Measurements from ENCODE around the gene PIGX. TPM values are rescaled to one million over a fixed set of nuclear protein-coding genes. Genes with fewer than 3 reads are reported as not detected.
"Not testable (repeated sequence)": the region's sequence is repeated elsewhere in the genome, so short reads cannot be mapped to it uniquely, and the experiment has no call there.

PIGX gene
- polyA plus RNA-seq, 3 donors from 2014 or later, result 38.3 to 55.6 (median 42.6) TPM

- not testable (repeated sequence) for H3K27ac Mint-ChIP-seq, H3K4me3 Mint-ChIP-seq, DNase-seq, H3K9me3 Mint-ChIP-seq
- H3K36me3 Mint-ChIP-seq, result peaks cover 8 to 21% (median 19%) of the 10 kb centered on the region in 3 donors
- H3K4me1 Mint-ChIP-seq, result peaks cover 13% of the 10 kb centered on the region in 2 donors
- peaks cover 0 to 13% (median 8%) of the 10 kb centered on the region in 3 donors for H3K27me3 Mint-ChIP-seq (ENCODE audit: low read depth in 3 of 3)
Observed at GRCh38 chr3:196717162-196717561, 5.0 kb downstream of the PIGX start.

- Mint-ChIP-seq H3K4me1 (peaks cover 0 to 5% of the 10 kb centered on the region in 2 donors), H3K4me3 (no peak overlapping the region), H3K9me3 (no peaks in the 10 kb centered on the region), H3K36me3 (peaks cover 15 to 28% (median 26%) of the 10 kb centered on the region in 3 donors), H3K27me3 (ENCODE audit: low read depth in 3 of 3) (peaks cover 0 to 1% (median 0%) of the 10 kb centered on the region in 3 donors), H3K27ac (no peak overlapping the region)
- no peak for DNase-seq
Observed at GRCh38 chr3:196721097-196721496, 8.9 kb downstream of the PIGX start.

DNA sequence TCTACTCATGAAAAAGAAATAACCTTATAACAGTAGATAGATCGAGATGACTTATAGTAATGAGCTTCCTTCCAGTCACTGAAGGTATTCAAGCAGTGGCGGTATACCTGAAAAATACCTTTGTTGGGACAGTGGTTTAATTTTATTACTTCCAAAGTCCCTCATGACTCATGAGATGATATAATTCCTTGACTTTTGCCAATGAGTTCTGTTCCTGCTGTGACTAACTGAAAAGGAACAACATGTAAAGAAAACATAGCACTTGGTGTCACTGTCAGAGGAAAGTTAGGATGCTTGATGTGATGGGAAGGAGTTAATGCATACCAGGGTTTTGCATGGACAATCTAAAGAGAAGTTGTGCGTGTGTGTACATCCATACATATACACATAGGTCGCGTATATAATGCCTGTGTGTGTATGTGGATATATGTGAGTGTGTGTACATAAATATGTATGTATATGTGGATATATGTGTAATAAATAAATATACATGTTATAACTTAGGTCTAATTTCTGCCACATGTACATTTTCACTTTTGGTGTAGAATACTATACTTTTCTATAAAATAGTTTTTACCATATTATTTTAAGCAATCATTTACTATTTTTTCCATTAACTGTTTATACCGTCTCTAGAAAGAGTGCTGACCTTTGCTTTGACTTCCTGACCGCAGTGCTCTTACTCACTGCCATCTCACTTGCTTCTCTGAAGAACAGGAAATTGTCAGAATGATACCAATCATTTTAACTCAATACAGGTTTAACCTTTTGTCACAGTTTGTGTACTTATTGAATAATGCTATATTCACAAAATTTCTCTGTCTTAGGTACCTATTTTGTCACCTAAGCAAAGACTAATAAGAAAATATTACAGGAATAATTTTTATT is 14.9 kb downstream of the PIGX start:
- DNase-seq, result no peak
- H3K27ac Mint-ChIP-seq, result peak overlapping the region in 4 of 6 donors; percentile 30 to 52 (median 42)
- peaks cover 8 to 22% of the 10 kb centered on the region in 2 donors for H3K4me1 Mint-ChIP-seq

DNA sequence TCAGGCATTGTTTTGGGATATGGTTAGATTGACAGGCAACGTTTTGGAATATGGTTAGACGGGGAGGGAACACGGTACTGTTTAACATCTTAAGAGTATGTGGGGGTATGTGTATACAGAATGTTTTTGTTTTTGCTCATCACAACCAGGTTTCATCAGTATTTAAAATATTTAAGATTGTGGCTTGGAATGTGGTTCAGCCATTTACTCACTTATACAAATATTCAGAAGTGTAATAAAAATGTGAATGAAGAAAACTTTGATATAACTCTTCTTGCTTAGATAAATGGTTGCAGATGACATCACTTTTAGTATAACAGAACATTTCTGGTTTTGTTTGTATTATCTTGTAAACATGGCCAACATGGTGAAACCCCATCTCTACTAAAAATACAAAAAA is 23.6 kb downstream of the PIGX start:
- H3K27ac Mint-ChIP-seq, result no peak overlapping the region
- H3K4me3 Mint-ChIP-seq, result no peak overlapping the region
- no peak for DNase-seq
- H3K27me3 Mint-ChIP-seq (ENCODE audit: low read depth in 3 of 3), result peaks cover 2 to 8% (median 2%) of the 10 kb centered on the region in 3 donors
- no peaks in the 10 kb centered on the region for H3K9me3 Mint-ChIP-seq
- peaks cover 4 to 11% (median 9%) of the 10 kb centered on the region in 3 donors for H3K36me3 Mint-ChIP-seq
- H3K4me1 Mint-ChIP-seq, result peaks cover 11 to 13% of the 10 kb centered on the region in 2 donors

More for the DNA sequence above, 14.9 kb downstream of the PIGX start:
- Mint-ChIP-seq H3K27me3 (ENCODE audit: low read depth in 3 of 3) (peaks cover 0 to 2% (median 2%) of the 10 kb centered on the region in 3 donors), H3K36me3 (peaks cover 7 to 12% (median 11%) of the 10 kb centered on the region in 3 donors), H3K9me3 (no peaks in the 10 kb centered on the region), H3K4me3 (no peak overlapping the region)

- Mint-ChIP-seq H3K27ac (peak overlapping the region in 2 of 6 donors; percentile 4 to 65), H3K4me1 (peaks cover 22 to 24% of the 10 kb centered on the region in 2 donors), H3K4me3 (no peak overlapping the region), H3K9me3 (no peaks in the 10 kb centered on the region), H3K36me3 (peaks cover 4 to 11% (median 9%) of the 10 kb centered on the region in 3 donors), H3K27me3 (ENCODE audit: low read depth in 3 of 3) (peaks cover 2 to 10% (median 2%) of the 10 kb centered on the region in 3 donors)
- DNase-seq, result no peak
Observed at GRCh38 chr3:196736670-196737374, 24.6 kb downstream of the PIGX start.

DNA sequence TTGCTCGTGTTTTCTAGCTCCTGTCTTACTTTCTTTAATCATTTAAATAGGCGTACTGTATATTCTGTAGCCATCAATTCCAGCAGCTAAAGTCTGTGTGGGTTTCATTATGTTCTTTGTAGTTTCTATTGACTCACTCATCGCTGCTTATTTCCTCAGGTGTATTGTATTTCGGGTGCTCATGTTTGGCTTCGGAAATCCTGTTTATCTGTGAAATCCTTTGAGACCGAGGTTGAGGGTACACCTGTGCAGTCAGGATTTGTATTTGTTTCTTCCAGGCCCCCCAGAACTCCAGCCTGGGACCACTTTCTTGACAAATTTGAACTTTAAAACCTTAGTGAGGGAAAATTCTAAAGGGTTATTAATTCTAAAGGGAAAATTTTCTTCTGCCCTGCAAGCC is 25.5 kb downstream of the PIGX start:
- Mint-ChIP-seq H3K9me3 (no peaks in the 10 kb centered on the region), H3K4me1 (peaks cover 25% of the 10 kb centered on the region in 2 donors), H3K36me3 (peaks cover 4 to 11% (median 8%) of the 10 kb centered on the region in 3 donors), H3K4me3 (no peak overlapping the region), H3K27me3 (ENCODE audit: low read depth in 3 of 3) (peaks cover 2 to 10% (median 2%) of the 10 kb centered on the region in 3 donors), H3K27ac (no peak overlapping the region)
- no peak for DNase-seq

DNA sequence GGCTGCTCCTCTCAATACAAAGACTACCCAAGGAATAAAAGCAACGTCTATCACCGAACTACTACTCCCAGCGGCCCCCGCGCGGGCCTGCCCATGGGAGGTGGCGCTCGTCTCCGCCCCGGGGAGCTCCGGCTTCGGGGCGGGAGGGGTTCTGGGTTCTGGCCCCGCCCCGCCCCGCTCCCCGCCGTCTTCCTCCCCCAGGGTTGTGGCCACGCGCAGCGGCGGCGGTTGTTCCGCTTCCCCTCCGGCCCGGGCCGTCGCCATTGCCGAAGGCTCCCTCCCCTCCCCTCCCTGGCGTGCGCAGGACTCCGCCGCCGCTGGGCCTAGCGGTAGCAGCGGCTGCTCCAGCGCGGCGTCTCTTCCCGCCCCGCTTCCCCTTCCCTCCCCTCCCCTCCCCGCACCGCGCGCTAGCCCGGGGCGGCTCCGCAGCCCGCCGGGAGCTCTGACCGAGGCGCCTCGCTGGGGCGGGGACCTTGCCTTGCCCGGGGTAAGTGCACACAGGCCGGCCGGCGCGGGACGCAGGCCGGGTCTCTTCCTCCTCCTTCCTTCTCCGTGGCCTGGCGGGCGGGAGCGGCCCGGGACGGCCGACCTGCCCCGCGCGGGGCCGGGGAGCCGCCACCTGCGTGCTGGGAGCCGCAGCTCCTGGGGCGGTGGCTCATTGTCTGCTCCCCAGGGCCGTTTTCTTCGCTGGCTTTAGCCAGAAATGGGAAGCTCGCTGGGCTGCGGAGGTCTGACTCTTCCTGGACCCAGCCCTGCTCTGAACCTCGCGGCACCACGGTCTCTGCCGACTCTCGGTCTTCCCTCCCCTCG is 27.7 kb downstream of the PIGX start, which contains the start of gene PAK2:
TSS of gene PAK2 (plus strand) at position 187 of the 810 bp plus-strand sequence. CDS start 42,790 bp downstream, outside the sequence.
- H3K4me3 Mint-ChIP-seq, result peak within 1 kb of the TSS; percentile 98 to 100 (median 99)
- peaks cover 33 to 40% of the 10 kb centered on the region in 2 donors for H3K4me1 Mint-ChIP-seq
- no peaks in the 10 kb centered on the region for H3K9me3 Mint-ChIP-seq
- peak; percentile 83 to 85 (median 84) for DNase-seq
- peaks cover 2 to 10% (median 2%) of the 10 kb centered on the region in 3 donors for H3K27me3 Mint-ChIP-seq (ENCODE audit: low read depth in 3 of 3)
- H3K27ac Mint-ChIP-seq, result peak within 1 kb of the TSS; percentile 93 to 100 (median 98)
- peaks cover 0 to 11% (median 5%) of the 10 kb centered on the region in 3 donors for H3K36me3 Mint-ChIP-seq

GRCh38 chr3:196740481-196741248 is 28.5 kb downstream of the PIGX start:
- H3K27me3 Mint-ChIP-seq (ENCODE audit: low read depth in 3 of 3), result peaks cover 2 to 10% (median 2%) of the 10 kb centered on the region in 3 donors
- DNase-seq, result peak; percentile 24 to 40 (median 26)
- peak overlapping the region; percentile 93 to 100 (median 98) for H3K27ac Mint-ChIP-seq
- H3K4me1 Mint-ChIP-seq, result peaks cover 35 to 48% of the 10 kb centered on the region in 2 donors
- H3K9me3 Mint-ChIP-seq, result no peaks in the 10 kb centered on the region
- peak overlapping the region; percentile 98 to 100 (median 99) for H3K4me3 Mint-ChIP-seq
- H3K36me3 Mint-ChIP-seq, result peaks cover 0 to 8% (median 5%) of the 10 kb centered on the region in 3 donors

DNA sequence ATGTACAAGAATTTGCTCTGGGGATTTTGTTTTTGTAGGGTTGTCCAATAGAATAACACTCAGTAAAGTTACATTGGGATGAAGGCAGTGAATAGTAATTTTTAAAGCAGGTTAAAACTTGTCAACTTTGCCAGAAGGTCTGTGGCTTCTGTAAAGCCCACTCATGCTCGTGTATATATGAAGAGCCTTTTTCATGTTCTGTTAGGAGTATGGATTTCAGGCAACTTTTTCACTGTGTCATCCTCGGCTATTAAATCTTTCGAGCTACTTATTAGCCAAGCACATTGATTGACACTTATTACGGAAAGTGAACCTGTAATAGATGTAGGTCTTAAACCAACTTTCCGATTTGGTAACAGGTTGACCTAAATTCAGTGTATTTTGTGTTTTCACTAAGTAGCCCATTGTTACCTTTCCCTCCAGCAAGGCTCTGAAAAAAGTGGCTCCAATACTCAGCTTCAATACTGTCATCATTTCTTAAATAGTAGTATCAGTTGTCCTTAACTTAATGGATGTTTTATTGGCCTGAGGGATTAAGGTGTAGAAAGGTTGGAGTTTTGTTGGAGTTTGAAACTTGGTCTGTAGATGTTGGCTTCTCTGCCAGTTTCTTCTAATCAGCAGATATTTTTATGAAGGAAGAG is 29.2 kb downstream of the PIGX start:
- DNase-seq, result no peak
- H3K36me3 Mint-ChIP-seq, result peaks cover 0 to 7% (median 5%) of the 10 kb centered on the region in 3 donors
- no peaks in the 10 kb centered on the region for H3K9me3 Mint-ChIP-seq
- H3K27ac Mint-ChIP-seq, result peak overlapping the region; percentile 93 to 100 (median 98)
- H3K4me3 Mint-ChIP-seq, result peak overlapping the region; percentile 98 to 100 (median 99)
- H3K4me1 Mint-ChIP-seq, result peaks cover 37 to 55% of the 10 kb centered on the region in 2 donors
- H3K27me3 Mint-ChIP-seq (ENCODE audit: low read depth in 3 of 3), result peaks cover 2 to 10% (median 2%) of the 10 kb centered on the region in 3 donors

GRCh38 chr3:196743569-196743968 is 31.4 kb downstream of the PIGX start:
- H3K4me1 Mint-ChIP-seq, result peaks cover 46 to 77% of the 10 kb centered on the region in 2 donors
- not testable (repeated sequence) for H3K27ac Mint-ChIP-seq; H3K4me3 Mint-ChIP-seq; DNase-seq; H3K9me3 Mint-ChIP-seq; H3K36me3 Mint-ChIP-seq; H3K27me3 Mint-ChIP-seq (ENCODE audit: low read depth in 3 of 3)

GRCh38 chr3:196749125-196749524 is 36.9 kb downstream of the PIGX start:
- H3K36me3 Mint-ChIP-seq, result peaks cover 0 to 4% (median 3%) of the 10 kb centered on the region in 3 donors

GRCh38 chr3:196753201-196753600 is 41.0 kb downstream of the PIGX start:
- H3K27ac Mint-ChIP-seq, result peak overlapping the region in 1 of 6 donors; percentile 61
- no peak overlapping the region for H3K4me3 Mint-ChIP-seq
- H3K4me1 Mint-ChIP-seq, result peaks cover 52 to 68% of the 10 kb centered on the region in 2 donors
- DNase-seq, result no peak
- H3K36me3 Mint-ChIP-seq, result peaks cover 18 to 27% (median 23%) of the 10 kb centered on the region in 3 donors
- peaks cover 2 to 13% (median 6%) of the 10 kb centered on the region in 6 donors for H3K9me3 Mint-ChIP-seq
- H3K27me3 Mint-ChIP-seq (ENCODE audit: low read depth in 3 of 3), result peaks cover 0 to 6% (median 4%) of the 10 kb centered on the region in 3 donors

More at GRCh38 chr3:196749125-196749524, 36.9 kb downstream of the PIGX start:
- H3K9me3 Mint-ChIP-seq, result no peaks in the 10 kb centered on the region
- H3K27ac Mint-ChIP-seq, result peak overlapping the region in 3 of 6 donors; percentile 11 to 62 (median 52)
- peaks cover 45 to 75% of the 10 kb centered on the region in 2 donors for H3K4me1 Mint-ChIP-seq
- peaks cover 0 to 2% (median 2%) of the 10 kb centered on the region in 3 donors for H3K27me3 Mint-ChIP-seq (ENCODE audit: low read depth in 3 of 3)
- H3K4me3 Mint-ChIP-seq, result no peak overlapping the region
- no peak for DNase-seq

All from immature natural killer cell (primary cell).